GM23338 (cell line): Measurements from ENCODE around the gene SNX9. TPM values are rescaled to one million over a fixed set of nuclear protein-coding genes. Genes with fewer than 3 reads are reported as not detected.

ENCODE experiments used
- ATAC-seq: fragments of 200-7000 bp; cut with Tn5 transposase; 3 replicates; pipeline ENCODE4 v1.9.1; 2020
- DNase-seq: peaks from one replicate; pipeline ENCODE4 v3.0.0-alpha.2; 2015; ENCODE audit warnings: low spot score
- H2AFZ ChIP-seq: fragments of 200-600 bp; sonication (generic); 2 replicates; pipeline ENCODE4 v1.8.0; 2016; ENCODE audit warnings: antibody characterized with exemption, mild to moderate bottlenecking, moderate library complexity
- H3F3A ChIP-seq: fragments of 200-600 bp; sonication (generic); replicated peaks from 2 replicates; pipeline ENCODE4 v1.8.0; 2017; ENCODE audit warnings: antibody characterized with exemption, mixed run types, low read depth
- H3K27ac ChIP-seq: fragments of 200-600 bp; sonication (generic); 2 replicates; pipeline ENCODE4 v1.6.1; 2016; ENCODE audit warnings: low read depth
- H3K27me3 ChIP-seq: fragments of 200-600 bp; sonication (generic); 2 replicates; pipeline ENCODE4 v1.8.0; 2016; ENCODE audit warnings: mild to moderate bottlenecking, mixed run types, moderate library complexity; ENCODE audit not compliant: insufficient read depth
- H3K36me3 ChIP-seq: fragments of 200-600 bp; sonication (generic); 2 replicates; pipeline ENCODE4 v1.8.0; 2016; ENCODE audit warnings: mild to moderate bottlenecking; ENCODE audit not compliant: insufficient read depth
- H3K4me1 ChIP-seq: fragments of 200-600 bp; sonication (generic); 2 replicates; pipeline ENCODE4 v1.8.0; 2016; ENCODE audit warnings: mild to moderate bottlenecking, moderate library complexity; ENCODE audit not compliant: insufficient read depth
- H3K4me2 ChIP-seq: fragments of 200-600 bp; sonication (generic); 2 replicates; pipeline ENCODE4 v1.7.1; 2017; ENCODE audit warnings: mixed run types
- H3K4me3 ChIP-seq: fragments of 200-600 bp; sonication (generic); 2 replicates; pipeline ENCODE4 v1.6.1; 2016; ENCODE audit warnings: mixed run types
- H3K79me2 ChIP-seq: fragments of 200-600 bp; sonication (generic); replicated peaks from 2 replicates; pipeline ENCODE4 v1.8.0; 2017; ENCODE audit warnings: mild to moderate bottlenecking; ENCODE audit not compliant: insufficient read depth
- H3K9me2 ChIP-seq: fragments of 200-600 bp; sonication (generic); 2 replicates; pipeline ENCODE4 v1.8.0; 2017; ENCODE audit not compliant: insufficient read depth
- H4K20me1 ChIP-seq: fragments of 200-600 bp; sonication (generic); replicated peaks from 2 replicates; pipeline ENCODE4 v1.8.0; 2017; ENCODE audit warnings: mild to moderate bottlenecking; ENCODE audit not compliant: insufficient read depth
- H3K27ac Mint-ChIP-seq: 2 replicates; pipeline ENCODE4 v1.8.0; 2020; ENCODE audit warnings: inconsistent platforms, mild to moderate bottlenecking, moderate library complexity, mixed read lengths
- H3K27me3 Mint-ChIP-seq: 3 replicates; pipeline ENCODE4 v1.8.0; 2022; ENCODE audit warnings: low read depth, mild to moderate bottlenecking, moderate library complexity, mixed read lengths, inconsistent platforms; ENCODE audit not compliant: insufficient read depth, poor library complexity
- H3K36me3 Mint-ChIP-seq: 3 replicates; pipeline ENCODE4 v1.8.0; 2021; ENCODE audit warnings: low read depth, mild to moderate bottlenecking, inconsistent platforms, moderate library complexity, mixed read lengths
- H3K4me1 Mint-ChIP-seq: 3 replicates; pipeline ENCODE4 v1.8.0; 2020; ENCODE audit warnings: mild to moderate bottlenecking, inconsistent platforms, mixed read lengths
- H3K4me3 Mint-ChIP-seq: 3 replicates; pipeline ENCODE4 v1.8.0; 2021; ENCODE audit warnings: moderate library complexity, mild to moderate bottlenecking, inconsistent platforms, mixed read lengths
- H3K9me3 Mint-ChIP-seq: 3 replicates; pipeline ENCODE4 v1.8.0; 2020; ENCODE audit warnings: moderate library complexity, mild to moderate bottlenecking, inconsistent platforms, mixed read lengths
- CREB1 ChIP-seq: fragments of 250-450 bp; sonication (Bioruptor Pico); IDR thresholded peaks from 2 replicates; pipeline ENCODE4 v1.5.0; 2020; ENCODE audit warnings: low read depth, mild to moderate bottlenecking, moderate library complexity
- EZH2 ChIP-seq: fragments of 200-600 bp; sonication (generic); IDR thresholded peaks from one replicate; pipeline ENCODE4 v1.8.0; 2017; ENCODE audit warnings: antibody characterized with exemption, mild to moderate bottlenecking, low read depth; ENCODE audit not compliant: unreplicated experiment
- EZH2phosphoT487 ChIP-seq: fragments of 200-600 bp; sonication (generic); IDR thresholded peaks from one replicate; pipeline ENCODE4 v1.8.1; 2018; ENCODE audit warnings: antibody characterized with exemption; ENCODE audit not compliant: unreplicated experiment
- JUNB ChIP-seq: IDR thresholded peaks from one replicate; pipeline ENCODE4 v1.6.1; 2016; ENCODE audit warnings: antibody characterized with exemption; ENCODE audit not compliant: unreplicated experiment
- NANOG ChIP-seq: IDR thresholded peaks from 2 replicates; pipeline ENCODE4 v1.6.1; 2016; ENCODE audit warnings: antibody characterized with exemption, borderline replicate concordance
- POLR2AphosphoS5 ChIP-seq: IDR thresholded peaks from 2 replicates; pipeline ENCODE4 v1.6.1; 2016; ENCODE audit warnings: antibody characterized with exemption, low read depth
- STAT1 ChIP-seq: IDR thresholded peaks from one replicate; pipeline ENCODE4 v1.6.1; 2016; ENCODE audit warnings: antibody characterized with exemption; ENCODE audit not compliant: unreplicated experiment
- ZNF114 ChIP-seq: fragments of 250-450 bp; sonication (Bioruptor Pico); IDR thresholded peaks from 2 replicates; pipeline ENCODE4 v1.5.0; 2020; ENCODE audit warnings: mild to moderate bottlenecking, moderate library complexity
- ZNF331 ChIP-seq: fragments of 250-450 bp; sonication (Bioruptor Pico); IDR thresholded peaks from 2 replicates; pipeline ENCODE4 v1.5.0; 2020; ENCODE audit warnings: low read depth, mild to moderate bottlenecking, moderate library complexity
- polyA plus RNA-seq: library from polyadenylated mRNA; unstranded; fragments of >200 nt; fragmentation: Nextera tagmentation; extraction: Ambion mirVana; gene quantifications from 2 replicates; pipeline ENCODE4 v1.2.1, GENCODE V29; 2016
- total RNA-seq: library from RNA; depleted of rRNA; stranded (reverse); fragments of >200 nt; shearing (Covaris generic); gene quantifications from 2 replicates; pipeline ENCODE4 v1.2.3, GENCODE V29; 2014
- TF ChIP-seq, protein P1 (sequence below): IDR thresholded peaks from one replicate; pipeline ENCODE4 v1.6.1; 2018; ENCODE audit warnings: antibody characterized with exemption; ENCODE audit not compliant: unreplicated experiment
- TF ChIP-seq, protein P2 (sequence below), 2 experiments: fragments of 200-600 bp in 1 of 2; sonication (generic) in 1 of 2; conservative IDR thresholded peaks; 2 replicates each; pipeline versions ENCODE4 v1.5.1 to v1.6.1; 2016 to 2017; ENCODE audit warnings: antibody characterized with exemption in 2 of 2, low read depth in 2 of 2, mild to moderate bottlenecking in 2 of 2, moderate library complexity in 1 of 2
- TF ChIP-seq, protein P3 (sequence below): IDR thresholded peaks from 2 replicates; pipeline ENCODE4 v1.6.1; 2016; ENCODE audit warnings: antibody characterized with exemption
- TF ChIP-seq, protein P4 (sequence below): fragments of 250-450 bp; sonication (Bioruptor Pico); IDR thresholded peaks from 2 replicates; pipeline ENCODE4 v1.5.0; 2020; ENCODE audit warnings: mild to moderate bottlenecking, moderate library complexity

Gene SNX9
- total and polyA plus RNA-seq, 2 experiments from 2014 or later = 18.4 to 23.3 TPM

DNA sequence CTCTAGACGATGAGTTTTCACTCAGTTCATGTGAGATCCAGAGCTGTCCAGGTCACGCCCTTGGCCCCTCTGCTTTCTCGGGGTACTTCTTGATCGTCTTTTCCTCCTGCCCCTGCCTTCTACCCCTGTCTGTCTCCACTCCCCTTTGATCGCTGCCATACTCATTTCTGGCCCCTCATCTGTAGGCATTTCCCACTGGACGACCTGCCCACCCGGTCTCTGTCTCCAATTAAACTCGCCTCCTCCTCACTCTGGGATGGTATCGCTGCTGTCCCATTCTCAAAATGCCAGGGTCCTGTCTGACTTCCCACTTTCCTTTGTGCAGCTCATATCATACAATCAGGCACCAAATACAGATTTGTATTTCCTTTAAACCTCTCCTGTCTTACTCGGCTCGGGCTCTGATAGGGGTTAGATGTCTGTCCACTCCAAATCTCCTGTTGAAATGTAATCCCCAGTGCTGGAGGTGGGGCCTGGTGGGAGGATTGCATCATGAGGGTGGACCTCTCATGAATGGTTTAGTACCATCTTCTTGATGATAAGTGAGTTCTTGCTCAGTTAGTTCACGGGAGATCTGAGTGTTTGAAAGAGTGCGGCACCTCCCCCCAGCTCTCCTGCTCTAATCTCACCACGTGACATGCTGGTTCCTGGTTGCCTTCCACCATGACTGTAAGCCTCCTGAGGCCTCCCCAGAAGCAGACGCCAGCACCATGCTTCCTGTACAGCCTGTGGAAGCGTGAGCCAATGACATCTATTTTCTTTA lies 155.2 kb downstream of the SNX9 start:
- no peak for ATAC-seq
- peaks cover 9% of the 10 kb centered on the region for H3K4me1 ChIP-seq
- H3F3A ChIP-seq = peaks cover 5% of the 10 kb centered on the region; the same call in 1 of the 2 replicates
- no peak for TF ChIP-seq JUNB
- TF ChIP-seq EZH2phosphoT487 = no peak
- TF ChIP-seq, protein P1, sequence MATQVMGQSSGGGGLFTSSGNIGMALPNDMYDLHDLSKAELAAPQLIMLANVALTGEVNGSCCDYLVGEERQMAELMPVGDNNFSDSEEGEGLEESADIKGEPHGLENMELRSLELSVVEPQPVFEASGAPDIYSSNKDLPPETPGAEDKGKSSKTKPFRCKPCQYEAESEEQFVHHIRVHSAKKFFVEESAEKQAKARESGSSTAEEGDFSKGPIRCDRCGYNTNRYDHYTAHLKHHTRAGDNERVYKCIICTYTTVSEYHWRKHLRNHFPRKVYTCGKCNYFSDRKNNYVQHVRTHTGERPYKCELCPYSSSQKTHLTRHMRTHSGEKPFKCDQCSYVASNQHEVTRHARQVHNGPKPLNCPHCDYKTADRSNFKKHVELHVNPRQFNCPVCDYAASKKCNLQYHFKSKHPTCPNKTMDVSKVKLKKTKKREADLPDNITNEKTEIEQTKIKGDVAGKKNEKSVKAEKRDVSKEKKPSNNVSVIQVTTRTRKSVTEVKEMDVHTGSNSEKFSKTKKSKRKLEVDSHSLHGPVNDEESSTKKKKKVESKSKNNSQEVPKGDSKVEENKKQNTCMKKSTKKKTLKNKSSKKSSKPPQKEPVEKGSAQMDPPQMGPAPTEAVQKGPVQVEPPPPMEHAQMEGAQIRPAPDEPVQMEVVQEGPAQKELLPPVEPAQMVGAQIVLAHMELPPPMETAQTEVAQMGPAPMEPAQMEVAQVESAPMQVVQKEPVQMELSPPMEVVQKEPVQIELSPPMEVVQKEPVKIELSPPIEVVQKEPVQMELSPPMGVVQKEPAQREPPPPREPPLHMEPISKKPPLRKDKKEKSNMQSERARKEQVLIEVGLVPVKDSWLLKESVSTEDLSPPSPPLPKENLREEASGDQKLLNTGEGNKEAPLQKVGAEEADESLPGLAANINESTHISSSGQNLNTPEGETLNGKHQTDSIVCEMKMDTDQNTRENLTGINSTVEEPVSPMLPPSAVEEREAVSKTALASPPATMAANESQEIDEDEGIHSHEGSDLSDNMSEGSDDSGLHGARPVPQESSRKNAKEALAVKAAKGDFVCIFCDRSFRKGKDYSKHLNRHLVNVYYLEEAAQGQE = no peak
- no peak for TF ChIP-seq STAT1
- TF ChIP-seq, protein P2, sequence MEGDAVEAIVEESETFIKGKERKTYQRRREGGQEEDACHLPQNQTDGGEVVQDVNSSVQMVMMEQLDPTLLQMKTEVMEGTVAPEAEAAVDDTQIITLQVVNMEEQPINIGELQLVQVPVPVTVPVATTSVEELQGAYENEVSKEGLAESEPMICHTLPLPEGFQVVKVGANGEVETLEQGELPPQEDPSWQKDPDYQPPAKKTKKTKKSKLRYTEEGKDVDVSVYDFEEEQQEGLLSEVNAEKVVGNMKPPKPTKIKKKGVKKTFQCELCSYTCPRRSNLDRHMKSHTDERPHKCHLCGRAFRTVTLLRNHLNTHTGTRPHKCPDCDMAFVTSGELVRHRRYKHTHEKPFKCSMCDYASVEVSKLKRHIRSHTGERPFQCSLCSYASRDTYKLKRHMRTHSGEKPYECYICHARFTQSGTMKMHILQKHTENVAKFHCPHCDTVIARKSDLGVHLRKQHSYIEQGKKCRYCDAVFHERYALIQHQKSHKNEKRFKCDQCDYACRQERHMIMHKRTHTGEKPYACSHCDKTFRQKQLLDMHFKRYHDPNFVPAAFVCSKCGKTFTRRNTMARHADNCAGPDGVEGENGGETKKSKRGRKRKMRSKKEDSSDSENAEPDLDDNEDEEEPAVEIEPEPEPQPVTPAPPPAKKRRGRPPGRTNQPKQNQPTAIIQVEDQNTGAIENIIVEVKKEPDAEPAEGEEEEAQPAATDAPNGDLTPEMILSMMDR (conservative IDR thresholded peaks at IDR 0.05; ENCODE audit: low read depth in 2 of 2) = no peak
- TF ChIP-seq NANOG = no peak
- no peak for TF ChIP-seq ZNF114 (CRISPR knock-in tag)
- TF ChIP-seq POLR2AphosphoS5 = no peak
- TF ChIP-seq, protein P3, sequence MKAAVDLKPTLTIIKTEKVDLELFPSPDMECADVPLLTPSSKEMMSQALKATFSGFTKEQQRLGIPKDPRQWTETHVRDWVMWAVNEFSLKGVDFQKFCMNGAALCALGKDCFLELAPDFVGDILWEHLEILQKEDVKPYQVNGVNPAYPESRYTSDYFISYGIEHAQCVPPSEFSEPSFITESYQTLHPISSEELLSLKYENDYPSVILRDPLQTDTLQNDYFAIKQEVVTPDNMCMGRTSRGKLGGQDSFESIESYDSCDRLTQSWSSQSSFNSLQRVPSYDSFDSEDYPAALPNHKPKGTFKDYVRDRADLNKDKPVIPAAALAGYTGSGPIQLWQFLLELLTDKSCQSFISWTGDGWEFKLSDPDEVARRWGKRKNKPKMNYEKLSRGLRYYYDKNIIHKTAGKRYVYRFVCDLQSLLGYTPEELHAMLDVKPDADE = no peak
- no peak for TF ChIP-seq EZH2
- TF ChIP-seq, protein P4, sequence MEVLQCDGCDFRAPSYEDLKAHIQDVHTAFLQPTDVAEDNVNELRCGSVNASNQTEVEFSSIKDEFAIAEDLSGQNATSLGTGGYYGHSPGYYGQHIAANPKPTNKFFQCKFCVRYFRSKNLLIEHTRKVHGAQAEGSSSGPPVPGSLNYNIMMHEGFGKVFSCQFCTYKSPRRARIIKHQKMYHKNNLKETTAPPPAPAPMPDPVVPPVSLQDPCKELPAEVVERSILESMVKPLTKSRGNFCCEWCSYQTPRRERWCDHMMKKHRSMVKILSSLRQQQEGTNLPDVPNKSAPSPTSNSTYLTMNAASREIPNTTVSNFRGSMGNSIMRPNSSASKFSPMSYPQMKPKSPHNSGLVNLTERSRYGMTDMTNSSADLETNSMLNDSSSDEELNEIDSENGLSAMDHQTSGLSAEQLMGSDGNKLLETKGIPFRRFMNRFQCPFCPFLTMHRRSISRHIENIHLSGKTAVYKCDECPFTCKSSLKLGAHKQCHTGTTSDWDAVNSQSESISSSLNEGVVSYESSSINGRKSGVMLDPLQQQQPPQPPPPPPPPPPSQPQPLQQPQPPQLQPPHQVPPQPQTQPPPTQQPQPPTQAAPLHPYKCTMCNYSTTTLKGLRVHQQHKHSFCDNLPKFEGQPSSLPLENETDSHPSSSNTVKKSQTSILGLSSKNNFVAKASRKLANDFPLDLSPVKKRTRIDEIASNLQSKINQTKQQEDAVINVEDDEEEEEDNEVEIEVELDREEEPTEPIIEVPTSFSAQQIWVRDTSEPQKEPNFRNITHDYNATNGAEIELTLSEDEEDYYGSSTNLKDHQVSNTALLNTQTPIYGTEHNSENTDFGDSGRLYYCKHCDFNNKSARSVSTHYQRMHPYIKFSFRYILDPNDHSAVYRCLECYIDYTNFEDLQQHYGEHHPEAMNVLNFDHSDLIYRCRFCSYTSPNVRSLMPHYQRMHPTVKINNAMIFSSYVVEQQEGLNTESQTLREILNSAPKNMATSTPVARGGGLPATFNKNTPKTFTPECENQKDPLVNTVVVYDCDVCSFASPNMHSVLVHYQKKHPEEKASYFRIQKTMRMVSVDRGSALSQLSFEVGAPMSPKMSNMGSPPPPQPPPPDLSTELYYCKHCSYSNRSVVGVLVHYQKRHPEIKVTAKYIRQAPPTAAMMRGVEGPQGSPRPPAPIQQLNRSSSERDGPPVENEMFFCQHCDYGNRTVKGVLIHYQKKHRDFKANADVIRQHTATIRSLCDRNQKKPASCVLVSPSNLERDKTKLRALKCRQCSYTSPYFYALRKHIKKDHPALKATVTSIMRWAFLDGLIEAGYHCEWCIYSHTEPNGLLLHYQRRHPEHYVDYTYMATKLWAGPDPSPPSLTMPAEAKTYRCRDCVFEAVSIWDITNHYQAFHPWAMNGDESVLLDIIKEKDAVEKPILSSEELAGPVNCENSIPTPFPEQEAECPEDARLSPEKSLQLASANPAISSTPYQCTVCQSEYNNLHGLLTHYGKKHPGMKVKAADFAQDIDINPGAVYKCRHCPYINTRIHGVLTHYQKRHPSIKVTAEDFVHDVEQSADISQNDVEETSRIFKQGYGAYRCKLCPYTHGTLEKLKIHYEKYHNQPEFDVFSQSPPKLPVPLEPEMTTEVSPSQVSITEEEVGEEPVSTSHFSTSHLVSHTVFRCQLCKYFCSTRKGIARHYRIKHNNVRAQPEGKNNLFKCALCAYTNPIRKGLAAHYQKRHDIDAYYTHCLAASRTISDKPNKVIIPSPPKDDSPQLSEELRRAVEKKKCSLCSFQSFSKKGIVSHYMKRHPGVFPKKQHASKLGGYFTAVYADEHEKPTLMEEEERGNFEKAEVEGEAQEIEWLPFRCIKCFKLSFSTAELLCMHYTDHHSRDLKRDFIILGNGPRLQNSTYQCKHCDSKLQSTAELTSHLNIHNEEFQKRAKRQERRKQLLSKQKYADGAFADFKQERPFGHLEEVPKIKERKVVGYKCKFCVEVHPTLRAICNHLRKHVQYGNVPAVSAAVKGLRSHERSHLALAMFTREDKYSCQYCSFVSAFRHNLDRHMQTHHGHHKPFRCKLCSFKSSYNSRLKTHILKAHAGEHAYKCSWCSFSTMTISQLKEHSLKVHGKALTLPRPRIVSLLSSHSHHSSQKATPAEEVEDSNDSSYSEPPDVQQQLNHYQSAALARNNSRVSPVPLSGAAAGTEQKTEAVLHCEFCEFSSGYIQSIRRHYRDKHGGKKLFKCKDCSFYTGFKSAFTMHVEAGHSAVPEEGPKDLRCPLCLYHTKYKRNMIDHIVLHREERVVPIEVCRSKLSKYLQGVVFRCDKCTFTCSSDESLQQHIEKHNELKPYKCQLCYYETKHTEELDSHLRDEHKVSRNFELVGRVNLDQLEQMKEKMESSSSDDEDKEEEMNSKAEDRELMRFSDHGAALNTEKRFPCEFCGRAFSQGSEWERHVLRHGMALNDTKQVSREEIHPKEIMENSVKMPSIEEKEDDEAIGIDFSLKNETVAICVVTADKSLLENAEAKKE = no peak
- no peak for TF ChIP-seq ZNF331 (CRISPR knock-in tag)
- TF ChIP-seq CREB1 (CRISPR knock-in tag) = no peak
- Mint-ChIP-seq H3K4me3 (no peak overlapping the region), H3K9me3 (no peaks in the 10 kb centered on the region; the same call in 2 of the 3 replicates), H3K27me3 (peaks cover 37% of the 10 kb centered on the region), H3K27ac (no peak overlapping the region), H3K4me1 (peaks cover 22% of the 10 kb centered on the region), H3K36me3 (no peaks in the 10 kb centered on the region; the same call in 2 of the 3 replicates)
- H3K27me3 ChIP-seq = peaks cover 18% of the 10 kb centered on the region
- no peak overlapping the region for H3K4me2 ChIP-seq
- H3K4me3 ChIP-seq = no peak overlapping the region
- H3K27ac ChIP-seq = no peak overlapping the region
- H3K9me2 ChIP-seq = no peaks in the 10 kb centered on the region
- H3K36me3 ChIP-seq = no peaks in the 10 kb centered on the region
- no peaks in the 10 kb centered on the region for H4K20me1 ChIP-seq
- peak overlapping the region; percentile 23; the same call in 1 of the 2 replicates for H2AFZ ChIP-seq
- DNase-seq = no peak
- peaks cover 3% of the 10 kb centered on the region for H3K79me2 ChIP-seq
